IMR-90 (cell line): ENCODE data around the gene HNRNPR. TPM values are rescaled to one million over a fixed set of nuclear protein-coding genes. Genes with fewer than 3 reads are reported as not detected.

Experiments used
- ATAC-seq: fragments of 200-7000 bp; cut with Tn5 transposase; 2 replicates; pipeline ENCODE4 v1.9.1; 2020; ENCODE audit warnings: low read depth, mild to moderate bottlenecking, moderate library complexity
- BruUV-seq: library from RNA; stranded (reverse); fragments of 400-500 nt; replicated peaks from 2 replicates; lab custom pipeline; 2021; lab: Mats Ljungman, UMichigan
- CTCF ChIA-PET: fragments of 300-600 bp; formaldehyde crosslinking; extraction: SDS; loops from one replicate; lab custom pipeline; 2021; ENCODE audit warnings: antibody characterized with exemption; lab: Yijun Ruan, JAX
- POLR2A ChIA-PET: fragments of 300-600 bp; sonication (Branson Sonifier 250); formaldehyde crosslinking; loops from one replicate; lab custom pipeline; 2022; ENCODE audit warnings: antibody characterized with exemption; ENCODE audit not compliant: unreplicated experiment; lab: Charles Lee
- DNase-seq: peaks from one replicate; pipeline ENCODE4 v3.0.0; 2013
- H2AFZ ChIP-seq: replicated peaks from 2 replicates; pipeline ENCODE3; 2013; ENCODE audit warnings: low read length, mild to moderate bottlenecking; ENCODE audit not compliant: poor library complexity
- H2AK5ac ChIP-seq: 2 replicates; pipeline ENCODE4 v1.6.1; 2013; ENCODE audit warnings: low read depth, low read length, inconsistent platforms
- H2AK9ac ChIP-seq: replicated peaks from 2 replicates; pipeline ENCODE3; 2013; ENCODE audit warnings: mild to moderate bottlenecking, low read depth, low read length, moderate library complexity; ENCODE audit not compliant: poor library complexity
- H2BK120ac ChIP-seq: 2 replicates; pipeline ENCODE4 v1.6.1; 2013; ENCODE audit warnings: low read depth, low read length, inconsistent platforms
- H2BK15ac ChIP-seq: 3 replicates; pipeline ENCODE4 v1.6.1; 2013; ENCODE audit warnings: low read depth, low read length, inconsistent platforms
- H2BK20ac ChIP-seq: 2 replicates; pipeline ENCODE4 v1.6.1; 2013; ENCODE audit warnings: low read depth, mild to moderate bottlenecking, inconsistent platforms, low read length, moderate library complexity
- H2BK5ac ChIP-seq: 2 replicates; pipeline ENCODE4 v1.6.1; 2013; ENCODE audit warnings: mild to moderate bottlenecking, low read depth, low read length, inconsistent platforms; ENCODE audit not compliant: poor library complexity, severe bottlenecking
- H3K14ac ChIP-seq: replicated peaks from 2 replicates; pipeline ENCODE4 v1.6.1; 2013; ENCODE audit warnings: low read depth, low read length, inconsistent platforms
- H3K18ac ChIP-seq: 2 replicates; pipeline ENCODE4 v1.6.1; 2013; ENCODE audit warnings: low read depth, low read length, control low read depth
- H3K23ac ChIP-seq: 2 replicates; pipeline ENCODE4 v1.6.1; 2013; ENCODE audit warnings: low read depth, low read length, inconsistent platforms
- H3K27ac ChIP-seq: 2 replicates; pipeline ENCODE4 v1.5.1; 2013; ENCODE audit warnings: mild to moderate bottlenecking, control low read depth, low read length; ENCODE audit not compliant: insufficient read depth
- H3K27me3 ChIP-seq: 2 replicates; pipeline ENCODE4 v1.6.1; 2013; ENCODE audit warnings: low read length; ENCODE audit not compliant: control insufficient read depth, insufficient read depth
- H3K36me3 ChIP-seq: 2 replicates; pipeline ENCODE4 v1.6.1; 2013; ENCODE audit warnings: low read length, mixed read lengths; ENCODE audit not compliant: control insufficient read depth, insufficient read depth
- H3K4ac ChIP-seq: 2 replicates; pipeline ENCODE4 v1.6.1; 2013; ENCODE audit warnings: low read depth, low read length, inconsistent platforms
- H3K4me1 ChIP-seq: 2 replicates; pipeline ENCODE4 v1.6.1; 2013; ENCODE audit warnings: low read length, mixed read lengths; ENCODE audit not compliant: control insufficient read depth, insufficient read depth
- H3K4me2 ChIP-seq: 2 replicates; pipeline ENCODE4 v1.6.1; 2013; ENCODE audit warnings: low read depth, mild to moderate bottlenecking, control low read depth, low read length, moderate library complexity
- H3K4me3 ChIP-seq: 2 replicates; pipeline ENCODE4 v1.5.1; 2013; ENCODE audit warnings: low read depth, mild to moderate bottlenecking, control low read depth, low read length, moderate library complexity; ENCODE audit not compliant: insufficient read depth
- H3K56ac ChIP-seq: 2 replicates; pipeline ENCODE4 v1.6.1; 2013; ENCODE audit warnings: low read length, inconsistent platforms; ENCODE audit not compliant: insufficient read depth; ENCODE audit errors: extremely low read depth
- H3K79me1 ChIP-seq, 2 experiments: 2 replicates each; pipeline ENCODE4 v1.6.1; 2013; ENCODE audit warnings: low read length in 2 of 2, inconsistent platforms in 1 of 2, low read depth in 1 of 2
- H3K9ac ChIP-seq: 2 replicates; pipeline ENCODE4 v1.6.1; 2013; ENCODE audit warnings: low read depth, low read length, control low read depth
- H3K9me1 ChIP-seq: 2 replicates; pipeline ENCODE4 v1.6.1; 2013; ENCODE audit warnings: low read length, inconsistent platforms; ENCODE audit not compliant: insufficient read depth
- H3K9me3 ChIP-seq: 2 replicates; pipeline ENCODE4 v1.6.1; 2013; ENCODE audit warnings: low read length; ENCODE audit not compliant: control insufficient read depth, insufficient read depth
- H4K20me1 ChIP-seq: 2 replicates; pipeline ENCODE4 v1.6.1; 2013; ENCODE audit warnings: low read length, inconsistent platforms; ENCODE audit not compliant: insufficient read depth
- H4K5ac ChIP-seq: 2 replicates; pipeline ENCODE4 v1.6.1; 2013; ENCODE audit warnings: mild to moderate bottlenecking, low read depth, low read length, control low read depth
- H4K8ac ChIP-seq, 2 experiments: 2 replicates each; pipeline ENCODE4 v1.6.1; 2013; ENCODE audit warnings: low read depth in 2 of 2, low read length in 2 of 2, control low read depth in 1 of 2, inconsistent platforms in 1 of 2
- H4K91ac ChIP-seq: 2 replicates; pipeline ENCODE4 v1.6.1; 2013; ENCODE audit warnings: low read depth, low read length, inconsistent platforms; ENCODE audit not compliant: insufficient read depth
- CEBPB ChIP-seq: IDR thresholded peaks from 2 replicates; pipeline ENCODE4 v1.6.1; 2012; ENCODE audit warnings: low read depth, low read length, improper control_type of control experiment
- CHD1 ChIP-seq: IDR thresholded peaks from 2 replicates; pipeline ENCODE4 v1.6.1; 2012; ENCODE audit warnings: low read depth, low read length, improper control_type of control experiment
- MAFK ChIP-seq: IDR thresholded peaks from 2 replicates; pipeline ENCODE4 v1.6.1; 2012; ENCODE audit warnings: low read depth, low read length, improper control_type of control experiment
- MXI1 ChIP-seq: IDR thresholded peaks from 2 replicates; pipeline ENCODE4 v1.6.1; 2012; ENCODE audit warnings: low read depth, mild to moderate bottlenecking, low read length, moderate library complexity, borderline replicate concordance
- NFE2L2 ChIP-seq: fragments of 150-350 bp; IDR thresholded peaks from 2 replicates; pipeline ENCODE4 v1.6.1; 2016; ENCODE audit warnings: low read depth, mild to moderate bottlenecking, low read length
- POLR2A ChIP-seq: IDR thresholded peaks from 2 replicates; pipeline ENCODE4 v1.6.1; 2012; ENCODE audit warnings: mild to moderate bottlenecking, low read depth, low read length
- WGBS, 2 experiments: methylation state at CpG; one replicate each; pipeline versions ENCODE4 v1.1.5 to v1.1.7; 2013; ENCODE audit warnings: missing lambda C conversion rate in 2 of 2; ENCODE audit not compliant: insufficient read length in 1 of 2; ENCODE audit errors: extremely low coverage in 2 of 2; 5-methylcytosine and 5-hydroxymethylcytosine counted together
- dilution Hi-C: fragments of 300-500 bp; cut with HindIII; formaldehyde crosslinking; loops from one replicate; pipeline ENCODE4 v1.14.3; 2018; ENCODE audit warnings: low sequenced_read_pairs; ENCODE audit not compliant: unreplicated experiment
- in situ Hi-C: fragments of 300-500 bp; cut with MboI; formaldehyde crosslinking; loops from 3 replicates; pipeline ENCODE4 v1.14.3; 2019; ENCODE audit warnings: low sequenced_read_pairs, inconsistent platforms, mixed read lengths
- intact Hi-C: fragments of 100-400 bp; cut with micrococcal nuclease; formaldehyde crosslinking; loops from 2 replicates; pipeline ENCODE4 v1.10.0; 2022
- polyA plus RNA-seq, 3 experiments: library from polyadenylated mRNA; depleted of rRNA; stranded (reverse); fragments of >200 nt; gene quantifications; 2 replicates each; pipeline ENCODE4 v1.2.3, GENCODE V29; 2012; ENCODE audit warnings: low replicate concordance in 1 of 3
- total RNA-seq: library from RNA; depleted of rRNA; stranded (reverse); fragments of >200 nt; gene quantifications from 2 replicates; pipeline ENCODE4 v1.2.3, GENCODE V29; 2012

Gene HNRNPR
- total and polyA plus RNA-seq, 2 of the 4 experiments (the other 2 are of a cell fraction) = 99.7 to 111 TPM

DNA sequence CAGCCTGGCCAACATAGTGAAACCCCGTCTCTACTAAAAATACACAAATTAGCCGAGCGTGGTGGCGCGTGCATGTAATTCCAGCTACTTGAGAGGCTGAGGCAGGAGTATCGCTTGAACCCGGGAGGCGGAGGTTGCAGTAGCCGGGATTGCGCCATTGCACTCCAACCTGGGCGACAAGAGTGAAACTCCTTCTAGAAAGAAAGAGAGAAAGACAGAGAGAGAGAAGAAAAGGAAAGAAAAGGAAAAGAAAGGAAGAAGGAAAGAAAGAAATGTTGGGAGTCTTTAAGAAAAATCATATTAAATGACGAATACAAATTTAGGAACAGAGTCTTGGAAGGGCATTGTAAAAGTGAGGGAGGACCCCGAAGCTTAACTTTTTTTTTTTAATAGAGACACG is 1.8 kb upstream of the HNRNPR start:
- H2AK5ac ChIP-seq = no peak overlapping the region; the same call in 1 of the 2 replicates
- ATAC-seq (no peak), DNase-seq (no peak)
- TF ChIP-seq MAFK (no peak), NFE2L2 (no peak), POLR2A (no peak), CEBPB (no peak), MXI1 (no peak), CHD1 (no peak)
- H4K20me1 ChIP-seq = peaks cover 24% of the 10 kb centered on the region
- H3K36me3 ChIP-seq = no peaks in the 10 kb centered on the region
- intact Hi-C loops = no loop called here
- H2BK120ac ChIP-seq = no peak overlapping the region
- 100% methylated on average over 11 of the region's 14 CpGs; no CpG with 5 or more reads in 1 of the 2 experiments for WGBS, 2 experiments
- peak overlapping the region; percentile 89 for H2AK9ac ChIP-seq
- no peak overlapping the region for H3K27ac ChIP-seq
- no peak overlapping the region for H3K4me2 ChIP-seq
- H3K23ac ChIP-seq = no peak overlapping the region
- H3K4me3 ChIP-seq = no peak overlapping the region
- no peak overlapping the region for H4K91ac ChIP-seq
- no peak overlapping the region for H2BK15ac ChIP-seq
- H3K9me1 ChIP-seq = no peaks in the 10 kb centered on the region
- no peaks in the 10 kb centered on the region for H3K79me1 ChIP-seq
- no peak overlapping the region for H4K5ac ChIP-seq
- no peak overlapping the region for H3K18ac ChIP-seq
- H2AFZ ChIP-seq = no peak overlapping the region
- H3K9me3 ChIP-seq = no peaks in the 10 kb centered on the region
- no peaks in the 10 kb centered on the region for H3K27me3 ChIP-seq
- H2BK20ac ChIP-seq = no peak overlapping the region
- no peaks in the 10 kb centered on the region; the same call in 1 of the 2 replicates for H3K4me1 ChIP-seq
- H4K8ac ChIP-seq = peak overlapping the region in 1 of 2 experiments; percentile 96; a peak in 2 of 4 replicates
- no TSS peak for BruUV-seq
- ChIA-PET CTCF (interaction anchor here (0.9 kb wide), 1 partner anchor 8 kb away, joined by 6 read pairs; no protein-coding TSS in a partner anchor), POLR2A (no interaction called here)
- no peak overlapping the region for H3K14ac ChIP-seq
- H3K56ac ChIP-seq = no peak overlapping the region
- in situ Hi-C loops = no loop called here
- no peak overlapping the region for H3K4ac ChIP-seq
- no peak overlapping the region for H2BK5ac ChIP-seq
- dilution Hi-C loops = no loop called here
- no peak overlapping the region for H3K9ac ChIP-seq
